ENCODE data around the gene MRPL21. TPM values are rescaled to one million over a fixed set of nuclear protein-coding genes. Genes with fewer than 3 reads are reported as not detected.

Gene MRPL21
- total RNA-seq, 2 donors from 2014 or later = 41.1 to 76.9 TPM

DNA sequence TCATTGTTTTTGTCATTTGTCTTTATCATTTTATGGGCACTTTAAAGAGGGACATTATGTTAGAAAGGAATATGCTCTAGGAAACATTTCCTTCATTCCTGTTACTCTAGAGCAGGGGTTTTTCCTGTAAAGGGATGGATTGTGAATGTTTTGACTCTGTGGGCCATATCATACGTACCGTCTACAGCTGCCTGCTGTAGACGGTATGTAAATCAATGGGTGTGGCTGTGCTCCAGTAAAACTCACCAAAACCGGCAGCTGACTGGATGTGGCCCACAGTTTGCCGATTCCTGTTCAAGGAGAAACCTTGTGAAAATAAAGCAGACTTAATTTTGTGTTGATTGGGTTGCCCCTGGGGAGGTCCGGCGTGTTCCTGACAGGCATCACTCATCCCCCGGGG is 7.3 kb upstream of the MRPL21 start:
- Histone ChIP-seq H3K27ac (no peak overlapping the region), H3K36me3 (peaks cover 0 to 14% of the 10 kb centered on the region in 2 donors), H3K9me3 (no peaks in the 10 kb centered on the region), H3K4me3 (no peak overlapping the region), H3K4me1 (replicated peaks) (no peaks in the 10 kb centered on the region), H3K27me3 (replicated peaks; ENCODE audit: insufficient read depth) (no peaks in the 10 kb centered on the region)
- DNase-seq (ENCODE audit: low spot score) = no peak
- no peak for TF ChIP-seq POLR2A (IDR thresholded peaks at IDR 0.05)
- no peak for TF ChIP-seq POLR2AphosphoS5 (IDR thresholded peaks at IDR 0.05)
- TF ChIP-seq, protein P1, sequence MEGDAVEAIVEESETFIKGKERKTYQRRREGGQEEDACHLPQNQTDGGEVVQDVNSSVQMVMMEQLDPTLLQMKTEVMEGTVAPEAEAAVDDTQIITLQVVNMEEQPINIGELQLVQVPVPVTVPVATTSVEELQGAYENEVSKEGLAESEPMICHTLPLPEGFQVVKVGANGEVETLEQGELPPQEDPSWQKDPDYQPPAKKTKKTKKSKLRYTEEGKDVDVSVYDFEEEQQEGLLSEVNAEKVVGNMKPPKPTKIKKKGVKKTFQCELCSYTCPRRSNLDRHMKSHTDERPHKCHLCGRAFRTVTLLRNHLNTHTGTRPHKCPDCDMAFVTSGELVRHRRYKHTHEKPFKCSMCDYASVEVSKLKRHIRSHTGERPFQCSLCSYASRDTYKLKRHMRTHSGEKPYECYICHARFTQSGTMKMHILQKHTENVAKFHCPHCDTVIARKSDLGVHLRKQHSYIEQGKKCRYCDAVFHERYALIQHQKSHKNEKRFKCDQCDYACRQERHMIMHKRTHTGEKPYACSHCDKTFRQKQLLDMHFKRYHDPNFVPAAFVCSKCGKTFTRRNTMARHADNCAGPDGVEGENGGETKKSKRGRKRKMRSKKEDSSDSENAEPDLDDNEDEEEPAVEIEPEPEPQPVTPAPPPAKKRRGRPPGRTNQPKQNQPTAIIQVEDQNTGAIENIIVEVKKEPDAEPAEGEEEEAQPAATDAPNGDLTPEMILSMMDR (IDR thresholded peaks at IDR 0.05) = no peak
- WGBS = 67% methylated on average over 8 of the region's 8 CpGs
- intact Hi-C loops (cut with DNase I) = no loop called here

DNA sequence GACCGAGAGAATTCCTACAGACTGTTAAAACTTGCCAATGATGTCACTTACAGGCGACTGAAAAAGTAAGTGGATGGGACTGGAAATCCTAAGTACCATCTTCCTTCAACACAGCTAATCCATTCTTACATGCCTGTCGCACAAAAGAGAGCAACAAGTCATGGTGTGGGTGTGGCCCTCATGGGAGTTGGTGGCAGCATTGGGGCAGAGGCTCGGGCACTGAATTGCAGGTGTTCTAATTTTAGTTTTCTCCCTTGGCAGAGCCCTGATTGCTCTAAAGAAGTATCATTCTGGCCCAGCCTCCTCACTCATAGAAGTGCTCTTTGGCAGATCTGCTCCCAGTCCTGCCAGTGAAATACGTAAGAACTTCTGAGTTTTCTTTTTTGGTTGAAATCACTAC is 4.6 kb upstream of the MRPL21 start:
- no peak overlapping the region for H3K4me3 ChIP-seq
- H3K27ac ChIP-seq = no peak overlapping the region
- DNase-seq (ENCODE audit: low spot score) = no peak
- intact Hi-C loops (cut with DNase I) = no loop called here
- H3K36me3 ChIP-seq = peaks cover 0 to 14% of the 10 kb centered on the region in 2 donors
- H3K27me3 ChIP-seq (replicated peaks; ENCODE audit: insufficient read depth) = no peaks in the 10 kb centered on the region
- TF ChIP-seq, protein P1 (IDR thresholded peaks at IDR 0.05) = no peak
- no peak for TF ChIP-seq POLR2AphosphoS5 (IDR thresholded peaks at IDR 0.05)
- no peak for TF ChIP-seq POLR2A (IDR thresholded peaks at IDR 0.05)
- 95% methylated on average over 5 of the region's 5 CpGs for WGBS
- H3K4me1 ChIP-seq (replicated peaks) = no peaks in the 10 kb centered on the region
- H3K9me3 ChIP-seq = no peaks in the 10 kb centered on the region

DNA sequence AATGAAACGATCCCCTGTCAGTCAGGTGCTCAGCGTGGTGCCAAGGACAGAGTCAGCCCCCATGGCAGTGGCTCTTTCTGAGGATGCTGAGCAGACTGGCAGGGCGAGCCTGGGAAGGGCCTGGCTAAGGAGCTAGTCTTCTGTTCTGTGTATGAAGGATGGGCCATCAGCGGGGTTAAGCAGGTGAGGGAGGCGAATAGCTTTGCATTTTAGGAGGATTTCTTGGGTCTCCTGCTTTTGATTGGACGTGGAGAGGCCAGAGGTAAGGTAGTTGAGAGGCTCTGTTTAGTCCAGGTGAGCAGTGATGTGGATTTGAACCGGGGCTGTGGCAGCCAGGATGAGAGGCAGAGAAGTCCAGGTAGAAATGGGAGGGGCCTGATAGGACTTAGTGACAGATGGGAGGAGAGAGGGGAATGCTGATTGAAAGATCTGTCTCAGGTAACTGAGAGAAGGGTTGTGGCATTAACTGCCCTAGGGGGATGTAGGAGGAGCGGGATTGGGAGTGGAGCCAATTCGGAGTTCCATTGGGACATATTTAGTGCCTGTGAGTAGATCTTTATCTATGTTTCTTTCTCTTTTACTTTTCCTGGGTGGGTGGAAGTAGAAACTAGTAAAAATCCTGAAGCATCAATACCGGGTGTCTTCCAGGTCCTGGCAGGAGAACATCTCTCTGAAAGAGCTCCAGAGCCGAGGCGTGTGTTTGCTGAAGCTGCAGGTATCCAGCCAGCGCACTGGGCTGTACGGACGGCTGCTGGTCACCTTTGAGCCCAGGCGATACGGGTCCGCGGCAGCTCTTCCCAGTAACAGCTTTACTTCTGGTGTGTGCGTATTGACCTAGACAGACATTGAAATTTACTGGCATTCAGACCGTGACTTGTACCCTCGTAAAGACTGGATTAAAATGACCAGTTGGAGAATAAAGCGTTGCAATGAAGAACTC is 2.1 kb upstream of the MRPL21 start:
- Histone ChIP-seq H3K4me1 (replicated peaks) (no peaks in the 10 kb centered on the region), H3K27me3 (replicated peaks; ENCODE audit: insufficient read depth) (no peaks in the 10 kb centered on the region), H3K27ac (peak overlapping the region in 1 of 2 donors; percentile 85), H3K4me3 (peak overlapping the region in 1 of 2 donors; percentile 79), H3K9me3 (no peaks in the 10 kb centered on the region), H3K36me3 (peaks cover 0 to 5% of the 10 kb centered on the region in 2 donors)
- TF ChIP-seq, protein P1 (IDR thresholded peaks at IDR 0.05) = no peak
- TF ChIP-seq POLR2AphosphoS5 (IDR thresholded peaks at IDR 0.05) = peak; percentile 23
- peak; percentile 28 for DNase-seq (ENCODE audit: low spot score)
- WGBS = 56% methylated on average over 23 of the region's 23 CpGs
- intact Hi-C loops (cut with DNase I) = no loop called here

DNA sequence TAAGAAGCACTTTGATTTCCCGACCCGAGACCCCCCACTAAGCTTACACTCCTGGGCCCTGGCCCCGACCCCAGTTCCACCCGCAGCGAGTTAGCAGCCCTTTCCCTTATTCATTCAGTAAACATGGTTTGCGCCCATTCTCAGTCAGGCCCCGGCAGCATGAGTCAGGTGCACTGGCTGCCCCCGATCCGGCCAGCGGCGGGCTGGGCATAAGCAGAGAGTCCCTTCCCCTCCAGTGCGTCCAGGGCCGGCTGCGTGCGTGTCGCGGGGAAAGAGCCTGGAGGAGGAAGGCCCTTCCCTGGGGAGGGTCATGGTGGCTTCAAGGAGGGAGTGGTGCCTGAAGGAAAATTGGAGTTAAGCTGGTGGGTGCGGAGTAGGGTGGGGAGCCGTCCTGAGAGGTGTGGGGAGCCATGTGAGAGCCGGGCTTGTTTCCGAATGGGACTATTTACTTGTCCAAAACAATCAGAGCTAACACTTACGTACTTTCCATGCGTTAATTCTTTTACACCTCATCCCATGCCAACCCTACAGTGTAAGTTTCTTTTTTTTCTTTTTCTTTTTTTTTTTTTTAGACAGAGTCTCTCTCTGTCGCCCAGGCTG is 716 bp upstream of the MRPL21 start:
- peaks cover 0 to 5% of the 10 kb centered on the region in 2 donors for H3K36me3 ChIP-seq
- WGBS = 0% methylated on average over 24 of the region's 24 CpGs

More for the DNA sequence above, 716 bp upstream of the MRPL21 start:
- Histone ChIP-seq H3K27ac (peak overlapping the region; percentile 85 to 88), H3K9me3 (no peaks in the 10 kb centered on the region), H3K27me3 (replicated peaks; ENCODE audit: insufficient read depth) (no peaks in the 10 kb centered on the region), H3K4me1 (replicated peaks) (no peaks in the 10 kb centered on the region), H3K4me3 (peak overlapping the region; percentile 79 to 91)
- no peak for DNase-seq (ENCODE audit: low spot score)
- TF ChIP-seq, protein P1 (IDR thresholded peaks at IDR 0.05) = no peak
- TF ChIP-seq POLR2AphosphoS5 (IDR thresholded peaks at IDR 0.05) (no peak), POLR2A (IDR thresholded peaks at IDR 0.05) (no peak)
- intact Hi-C loops (cut with DNase I) = loop anchor here (5.0 kb wide), 1 partner anchor 183 kb away; no protein-coding TSS in a partner anchor

Data from prostate gland (tissue), 2 donors.